Testis (tissue), 3 donors: ENCODE measurements around the gene MT1X. TPM values are rescaled to one million over a fixed set of nuclear protein-coding genes. Genes with fewer than 3 reads are reported as not detected.
"Not testable (repeated sequence)": the region's sequence is repeated elsewhere in the genome, so short reads cannot be mapped to it uniquely, and the experiment has no call there.

Source experiments
- DNase-seq: peaks from one replicate; pipeline ENCODE4 v3.0.0-alpha.2; 2019
- H3K27ac ChIP-seq, 2 donors: fragments of 200-600 bp; sonication (generic); one replicate each; pipeline ENCODE4 v1.5.1; 2019
- H3K27me3 ChIP-seq: fragments of 200-600 bp; sonication (generic); one replicate; pipeline ENCODE4 v1.5.1; 2019
- H3K36me3 ChIP-seq: fragments of 200-600 bp; sonication (generic); one replicate; pipeline ENCODE4 v1.5.1; 2017; ENCODE audit warnings: low read depth; ENCODE audit errors: missing control alignments
- H3K4me1 ChIP-seq: fragments of 200-600 bp; sonication (generic); one replicate; pipeline ENCODE4 v1.5.1; 2019
- H3K4me3 ChIP-seq, 2 donors: fragments of 200-600 bp; sonication (generic); one replicate each; pipeline ENCODE4 v1.5.1; 2017 to 2019
- H3K9me3 ChIP-seq: fragments of 200-600 bp; sonication (generic); one replicate; pipeline ENCODE4 v1.5.1; 2017
- CTCF ChIP-seq, 3 experiments: fragments of 450-650 bp in 2 of 3; fragments of 200-600 bp in 1 of 3; sonication (generic) in 1 of 3; IDR thresholded peaks; one replicate each; pipeline ENCODE4 v1.5.1; 2016 to 2019; ENCODE audit warnings: antibody characterized with exemption in 3 of 3, mild to moderate bottlenecking in 2 of 3, moderate library complexity in 1 of 3
- POLR2A ChIP-seq: fragments of 450-650 bp; IDR thresholded peaks from one replicate; pipeline ENCODE4 v1.6.1; 2017; ENCODE audit warnings: antibody characterized with exemption, mild to moderate bottlenecking, moderate library complexity
- WGBS, 2 donors: methylation state at CpG; one replicate each; pipeline ENCODE4 v1.1.5; 2018; 5-methylcytosine and 5-hydroxymethylcytosine counted together
- intact Hi-C: fragments of 100-400 bp; cut with DNase I; formaldehyde crosslinking; loops from one replicate; pipeline ENCODE4 v1.15.1; 2023; ENCODE audit warnings: low total_unique reads
- polyA plus RNA-seq: library from polyadenylated mRNA; stranded (reverse); fragments of 350-450 nt; fragmentation: Illumina TruSeq; extraction: RNeasy Lipid Tissue Mini Kit (QIAGEN cat#74804); gene quantifications from one replicate; pipeline ENCODE4 v1.2.3, GENCODE V29; 2014; ENCODE audit warnings: low read depth, low replicate concordance; ENCODE audit not compliant: insufficient read depth
- total RNA-seq, 2 donors: library from RNA; depleted of rRNA; stranded (reverse); fragments of >200 nt; gene quantifications; one replicate each; pipeline ENCODE4 v1.2.3, GENCODE V29; 2016

MT1X gene
- total and polyA plus RNA-seq, 3 donors from 2014 or later: 51.7 to 180 (median 77.0) TPM

DNA sequence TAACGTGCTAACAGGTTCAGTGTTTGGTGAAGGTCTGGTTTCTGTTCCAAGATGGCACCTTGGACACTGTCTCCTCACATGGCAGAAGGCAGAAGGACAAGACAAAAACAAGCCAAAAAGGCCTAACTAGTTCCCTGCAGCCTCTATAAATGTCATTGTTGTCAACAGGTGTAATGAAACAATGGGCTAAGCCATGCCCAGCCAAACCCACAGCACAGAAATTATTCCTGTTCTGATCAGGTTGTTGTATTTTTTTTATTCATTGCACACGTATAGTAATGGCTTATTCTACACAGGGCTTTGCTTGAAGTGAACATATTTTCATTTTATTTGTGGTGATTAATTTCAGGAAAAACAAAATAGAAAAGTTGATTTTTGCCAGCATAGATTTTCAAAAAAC is 31.5 kb downstream of the MT1X start:
- intact Hi-C loops: no loop called here
- Histone ChIP-seq H3K36me3 (no peaks in the 10 kb centered on the region), H3K9me3 (no peaks in the 10 kb centered on the region), H3K27ac (no peak overlapping the region), H3K4me3 (no peak overlapping the region), H3K4me1 (no peaks in the 10 kb centered on the region), H3K27me3 (no peaks in the 10 kb centered on the region)
- no peak for TF ChIP-seq POLR2A
- no peak for TF ChIP-seq CTCF (IDR thresholded peaks at IDR 0.05)
- no peak for DNase-seq
- WGBS, 2 donors: 93 to 100% methylated on average over 2 of the region's 2 CpGs

DNA sequence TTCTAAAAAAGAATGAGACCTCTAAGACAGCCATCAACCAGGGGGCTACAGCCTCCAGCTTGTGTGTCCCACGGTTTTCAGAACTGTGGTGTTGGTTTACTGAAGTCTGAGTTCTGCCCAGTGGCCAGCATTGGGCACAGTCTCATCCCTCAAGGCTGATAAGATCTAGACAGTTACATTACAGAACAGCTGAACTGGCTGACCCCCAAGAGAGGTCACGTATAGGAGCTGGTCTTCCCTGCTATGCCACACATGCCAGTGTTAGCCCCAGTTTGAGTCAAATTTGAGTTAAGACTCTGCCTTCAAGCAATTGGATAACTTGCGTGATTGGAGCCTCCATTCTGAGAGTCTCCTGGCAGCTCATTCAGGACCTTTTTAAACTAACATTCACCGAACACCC is 32.9 kb downstream of the MT1X start:
- 68 to 81% methylated on average over 4 of the region's 4 CpGs for WGBS, 2 donors
- Histone ChIP-seq H3K27me3 (no peaks in the 10 kb centered on the region), H3K4me1 (no peaks in the 10 kb centered on the region), H3K27ac (no peak overlapping the region), H3K4me3 (no peak overlapping the region), H3K9me3 (no peaks in the 10 kb centered on the region), H3K36me3 (no peaks in the 10 kb centered on the region)
- intact Hi-C loops: no loop called here
- no peak for TF ChIP-seq POLR2A
- TF ChIP-seq CTCF (IDR thresholded peaks at IDR 0.05): no peak
- DNase-seq: no peak

DNA sequence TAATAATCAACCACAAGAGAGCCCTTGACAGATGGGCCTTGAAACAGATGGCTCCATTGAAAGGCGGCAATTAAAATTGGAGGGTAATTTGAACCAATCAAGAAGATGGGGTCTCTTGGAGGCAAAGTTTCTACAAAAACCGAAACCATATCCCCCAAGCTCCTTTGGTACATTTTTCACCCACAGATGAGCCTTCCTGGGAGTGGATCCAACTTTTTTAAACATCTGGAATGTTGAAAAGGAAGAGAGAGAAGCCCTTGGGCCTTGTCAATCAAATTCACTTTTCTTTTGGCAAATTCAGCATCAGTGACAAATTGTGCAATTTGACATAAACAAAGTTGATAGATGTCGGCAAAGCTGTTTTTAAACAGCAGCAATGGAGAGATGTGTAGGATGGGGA is 34.5 kb downstream of the MT1X start:
- intact Hi-C loops: no loop called here

GRCh38 chr16:56717532-56717931 is 35.3 kb downstream of the MT1X start:
- H3K27me3 ChIP-seq, H3K4me3 ChIP-seq, H3K4me1 ChIP-seq, H3K27ac ChIP-seq, intact Hi-C loops, H3K9me3 ChIP-seq, H3K36me3 ChIP-seq, DNase-seq: not testable (repeated sequence)
- 91 to 93% methylated on average over 2 of the region's 2 CpGs for WGBS, 2 donors

More for the DNA sequence above, 34.5 kb downstream of the MT1X start:
- no peaks in the 10 kb centered on the region for H3K9me3 ChIP-seq
- TF ChIP-seq CTCF (IDR thresholded peaks at IDR 0.05) (no peak), POLR2A (no peak)
- WGBS, 2 donors: 86 to 89% methylated on average over 3 of the region's 3 CpGs
- no peak overlapping the region for H3K27ac ChIP-seq
- no peaks in the 10 kb centered on the region for H3K4me1 ChIP-seq
- no peaks in the 10 kb centered on the region for H3K27me3 ChIP-seq
- no peak overlapping the region for H3K4me3 ChIP-seq
- no peaks in the 10 kb centered on the region for H3K36me3 ChIP-seq
- no peak for DNase-seq

DNA sequence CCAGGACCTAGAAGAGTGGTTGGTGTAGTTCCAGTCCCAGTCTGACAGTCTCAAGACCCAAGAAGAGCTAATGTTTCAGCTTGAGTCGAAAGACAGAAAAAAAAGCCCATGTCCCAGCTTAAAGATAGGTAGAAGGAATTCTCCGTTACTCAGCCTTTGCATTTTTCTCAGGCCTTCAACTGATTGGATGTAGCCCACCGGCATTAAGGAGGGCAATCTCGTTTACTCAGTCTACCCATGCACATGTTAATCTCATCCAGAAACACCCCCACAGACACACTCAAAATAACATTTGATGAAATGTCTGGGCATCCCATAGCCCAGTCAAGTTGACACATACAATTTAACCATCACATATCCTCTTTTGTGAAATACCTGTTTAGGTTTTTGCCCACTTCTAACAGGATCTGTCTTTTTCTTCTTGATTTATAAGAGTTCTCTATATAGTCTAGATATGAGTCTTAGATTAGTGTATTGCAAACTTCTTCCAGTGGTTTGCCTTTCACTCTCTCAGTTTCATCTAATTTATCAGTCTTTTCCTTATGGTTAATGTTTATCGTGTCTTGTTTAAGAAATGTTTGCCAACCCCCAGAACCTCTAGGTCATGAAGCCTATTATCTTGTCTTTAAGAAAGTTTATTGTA is 40.1 kb downstream of the MT1X start:
- no peak for DNase-seq
- Histone ChIP-seq H3K9me3 (no peaks in the 10 kb centered on the region), H3K36me3 (no peaks in the 10 kb centered on the region), H3K4me3 (no peak overlapping the region), H3K4me1 (no peaks in the 10 kb centered on the region), H3K27me3 (no peaks in the 10 kb centered on the region), H3K27ac (no peak overlapping the region)
- intact Hi-C loops: loop anchor here (10.0 kb wide), 1 partner anchor 122 kb away; no protein-coding TSS in a partner anchor
- WGBS, 2 donors: 73 to 74% methylated on average over 5 of the region's 5 CpGs
- no peak for TF ChIP-seq CTCF (IDR thresholded peaks at IDR 0.05)
- TF ChIP-seq POLR2A: no peak
